Effector CD4-positive, alpha-beta T cell (primary cell): ENCODE results near the gene NKAIN1.
"Not testable (repeated sequence)": the region's sequence is repeated elsewhere in the genome, so short reads cannot be mapped to it uniquely, and the experiment has no call there.

ENCODE experiments used
- DNase-seq: peaks from one replicate; pipeline ENCODE4 v3.0.0-alpha.2; 2020

The NKAIN1 gene

GRCh38 chr1:31148409-31148808, 91.3 kb downstream of the NKAIN1 start:
- no peak for DNase-seq

- DNase-seq: no peak
Measured at GRCh38 chr1:31145648-31146047, 94.0 kb downstream of the NKAIN1 start.

- no peak for DNase-seq
Measured at GRCh38 chr1:31144442-31144841, 95.2 kb downstream of the NKAIN1 start.

GRCh38 chr1:31143455-31143854, 96.2 kb downstream of the NKAIN1 start:
- no peak for DNase-seq

- DNase-seq: no peak
Measured at GRCh38 chr1:31142406-31142805, 97.3 kb downstream of the NKAIN1 start.

GRCh38 chr1:31140299-31140698, 99.4 kb downstream of the NKAIN1 start:
- DNase-seq: no peak

GRCh38 chr1:31138797-31139521, 100.7 kb downstream of the NKAIN1 start:
- not testable (repeated sequence) for DNase-seq

GRCh38 chr1:31137873-31138272, 101.8 kb downstream of the NKAIN1 start:
- DNase-seq: not testable (repeated sequence)

- no peak for DNase-seq
Measured at GRCh38 chr1:31135973-31136600, 103.6 kb downstream of the NKAIN1 start.

- DNase-seq: no peak
Measured at GRCh38 chr1:31133368-31133767, 106.3 kb downstream of the NKAIN1 start.
